Mucosa of descending colon (tissue), 3 donors: Measurements from ENCODE around the gene GAS5. TPM values are rescaled to one million over a fixed set of nuclear protein-coding genes. Genes with fewer than 3 reads are reported as not detected.

ENCODE experiments used
- ATAC-seq: fragments of 200-7000 bp; cut with Tn5 transposase; one replicate; pipeline ENCODE4 v1.9.1; 2020; ENCODE audit warnings: mild to moderate bottlenecking, moderate library complexity
- DNase-seq, 3 donors: peaks; one replicate each; pipeline ENCODE4 v3.0.0-alpha.2; 2020
- H3K36me3 ChIP-seq: fragments of 200-600 bp; one replicate; pipeline ENCODE4 v1.8.0; 2021; ENCODE audit warnings: low read depth, mild to moderate bottlenecking
- H3K4me1 ChIP-seq: fragments of 200-600 bp; one replicate; pipeline ENCODE4 v1.8.0; 2021; ENCODE audit warnings: low read depth, mild to moderate bottlenecking
- H3K4me3 ChIP-seq: fragments of 200-600 bp; one replicate; pipeline ENCODE4 v1.8.0; 2021; ENCODE audit warnings: mild to moderate bottlenecking
- H3K9me3 ChIP-seq: fragments of 200-600 bp; one replicate; pipeline ENCODE4 v1.8.0; 2021; ENCODE audit warnings: mild to moderate bottlenecking
- CTCF ChIP-seq: fragments of 200-600 bp; IDR thresholded peaks from one replicate; pipeline ENCODE4 v1.8.0; 2022; ENCODE audit warnings: antibody characterized with exemption, mild to moderate bottlenecking
- intact Hi-C, 2 donors: fragments of 100-400 bp; cut with DNase I in 1 of 2; cut with micrococcal nuclease in 1 of 2; formaldehyde crosslinking; loops; one replicate each; pipeline versions ENCODE4 v1.11.0 to v1.11.1; 2022; cut with DNase I, micrococcal nuclease
- total RNA-seq, 3 donors: library from RNA; stranded (reverse); fragmentation: NEBNext Ultra II Directional in 2 of 3; extraction: Animal tissue kit (Norgen Biotek cat#: 25700) in 2 of 3; gene quantifications; one replicate each; pipeline versions ENCODE4 v1.2.1 to v1.2.4, GENCODE V29; 2021 to 2023
- donor health status: DM: no; HTN: no; CAD: no; lungs with moderate emphysema.
- donor health status: DM: no; HTN: no; CAD: no.
- donor health status: DM: no; HTN: yes; CAD: no.

GAS5 gene
- total RNA-seq, 3 donors from 2014 or later: 207 to 252 (median 224) TPM

GRCh38 chr1:173827611-173828010 is 40.2 kb downstream of the GAS5 start:
- intact Hi-C loops: loop anchor here in 1 of 2 donors (10.0 kb wide), 1 partner anchor 403 kb away; no protein-coding TSS in a partner anchor
- DNase-seq: no peak
- no peaks in the 10 kb centered on the region for H3K36me3 ChIP-seq
- no peak for TF ChIP-seq CTCF
- no peak for ATAC-seq
- H3K4me3 ChIP-seq: no peak overlapping the region
- H3K4me1 ChIP-seq: peaks cover 3% of the 10 kb centered on the region
- no peaks in the 10 kb centered on the region for H3K9me3 ChIP-seq

DNA sequence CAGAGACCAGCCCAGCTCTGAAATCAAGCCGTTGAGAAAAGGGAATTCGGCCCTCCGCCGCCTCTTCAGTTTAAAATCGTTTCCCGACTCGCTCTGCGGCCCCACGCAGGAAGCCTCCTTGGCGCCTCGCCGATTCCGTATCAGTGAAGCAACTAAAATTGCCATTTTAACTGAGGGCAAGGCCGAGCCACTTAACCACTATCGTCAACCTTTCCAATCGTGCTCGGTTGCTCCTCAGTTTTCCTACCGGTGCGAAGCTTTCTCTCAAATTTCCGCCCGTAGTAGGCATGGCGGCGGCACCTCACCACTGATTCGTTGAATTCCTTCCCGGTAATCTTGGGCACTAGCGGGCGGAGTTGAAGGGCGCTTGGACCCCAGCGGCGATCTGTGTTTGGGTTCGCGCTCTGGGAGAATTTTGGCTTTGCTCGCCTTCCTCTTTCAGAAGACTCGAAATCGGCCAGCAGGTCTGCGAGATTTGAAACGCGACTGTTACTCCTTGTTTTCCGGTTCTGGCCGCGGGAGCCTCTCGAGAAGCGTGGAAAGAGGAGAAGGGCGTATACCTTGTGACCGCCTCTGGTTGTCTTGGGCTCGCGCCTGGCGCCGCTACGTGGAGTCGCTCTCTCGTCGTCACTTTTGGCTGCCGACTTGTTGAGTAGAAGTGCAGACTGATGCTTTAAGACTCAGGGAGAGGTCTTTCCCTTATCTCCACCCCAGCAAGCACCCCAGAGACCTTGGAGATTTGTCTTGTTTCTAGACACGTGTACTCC is 43.3 kb downstream of the GAS5 start, which contains the start of the genes CENPL and DARS2:
Gene CENPL (minus strand): TSS at position 569 of the 767 bp plus-strand sequence. CDS start 13,584 bp downstream, outside the sequence.
Gene DARS2 (plus strand): TSS at position 359 of the 767 bp plus-strand sequence. CDS start 557 bp downstream, outside the sequence.
- no peak for TF ChIP-seq CTCF
- ATAC-seq: peak; percentile 97
- intact Hi-C loops: loop anchor here in 1 of 2 donors (10.0 kb wide), 1 partner anchor 400 kb away; no protein-coding TSS in a partner anchor
- no peaks in the 10 kb centered on the region for H3K36me3 ChIP-seq
- peaks cover 3% of the 10 kb centered on the region for H3K4me1 ChIP-seq
- peak; percentile 94 to 98 (median 94) for DNase-seq
- no peaks in the 10 kb centered on the region for H3K9me3 ChIP-seq
- H3K4me3 ChIP-seq: peak within 1 kb of the TSS; percentile 38

GRCh38 chr1:173823781-173824314 is 43.9 kb downstream of the GAS5 start:
- TF ChIP-seq CTCF: no peak
- DNase-seq (no peak), ATAC-seq (peak; percentile 41)
- peaks cover 3% of the 10 kb centered on the region for H3K4me1 ChIP-seq
- intact Hi-C loops: loop anchor here in 1 of 2 donors (10.0 kb wide), 1 partner anchor 399 kb away; no protein-coding TSS in a partner anchor
- no peaks in the 10 kb centered on the region for H3K9me3 ChIP-seq
- H3K4me3 ChIP-seq: peak overlapping the region; percentile 38
- H3K36me3 ChIP-seq: no peaks in the 10 kb centered on the region

GRCh38 chr1:173821680-173822079 is 46.1 kb downstream of the GAS5 start:
- intact Hi-C loops: loop anchor here in 1 of 2 donors (10.0 kb wide), 1 partner anchor 397 kb away; no protein-coding TSS in a partner anchor
- ATAC-seq (no peak), DNase-seq (no peak)
- Histone ChIP-seq H3K36me3 (no peaks in the 10 kb centered on the region), H3K9me3 (no peaks in the 10 kb centered on the region), H3K4me1 (peaks cover 3% of the 10 kb centered on the region), H3K4me3 (no peak overlapping the region)
- TF ChIP-seq CTCF: no peak

DNA sequence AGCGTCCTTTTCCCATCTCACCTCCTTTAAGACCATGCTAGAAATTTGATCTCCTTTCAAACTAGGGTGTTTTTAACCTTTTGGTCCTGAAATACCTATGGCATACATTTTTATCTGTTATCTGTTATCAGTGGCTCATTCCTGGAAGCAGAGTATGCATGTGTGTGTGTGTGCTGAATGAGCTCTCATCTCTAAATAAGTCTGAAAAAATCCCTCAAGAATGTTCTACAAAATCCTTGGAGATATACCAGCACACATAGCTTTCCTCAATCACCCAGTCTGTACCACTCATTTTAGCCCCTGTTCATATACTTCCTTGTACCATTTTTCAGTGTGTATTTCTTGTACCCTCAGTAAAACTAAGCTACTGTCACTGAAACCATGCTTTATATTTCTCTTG is 49.3 kb downstream of the GAS5 start:
- Histone ChIP-seq H3K36me3 (no peaks in the 10 kb centered on the region), H3K4me3 (no peak overlapping the region), H3K9me3 (no peaks in the 10 kb centered on the region), H3K4me1 (peaks cover 3% of the 10 kb centered on the region)
- no peak for TF ChIP-seq CTCF
- ATAC-seq (no peak), DNase-seq (no peak)
- intact Hi-C loops: no loop called here

Other genes starting within 250 kb of the GAS5 start
- gene TEX50, start 232.7 kb downstream of the GAS5 start, total RNA-seq: not detected
- gene ANKRD45, start 198.1 kb downstream of the GAS5 start, total RNA-seq: 1 to 10 TPM in 2 of 3 donors, under 1 TPM in 1; 0.55 to 2.1 (median 1.1) TPM
- 10 to 100 TPM; 18.3 to 34.8 (median 25.1) TPM for gene KLHL20, start 153.0 kb downstream of the GAS5 start, total RNA-seq
- gene DARS2, start 43.3 kb downstream of the GAS5 start, total RNA-seq: 10 to 100 TPM; 15.2 to 29.4 (median 21.6) TPM
- gene CENPL, start 43.1 kb downstream of the GAS5 start, total RNA-seq: 1 to 10 TPM; 6.5 to 8.3 (median 6.7) TPM
- gene ZBTB37, start 391 bp upstream of the GAS5 start, total RNA-seq: 10 to 100 TPM in 2 of 3 donors, 1 to 10 TPM in 1; 9.3 to 13.2 (median 12.0) TPM
- gene SERPINC1, start 49.3 kb upstream of the GAS5 start, total RNA-seq: not detected
- gene RC3H1, start 154.4 kb upstream of the GAS5 start, total RNA-seq: 10 to 100 TPM; 38.0 to 51.2 (median 50.1) TPM